Neuronal stem cell (in vitro differentiated cells): ENCODE data around the gene MCOLN2.

ENCODE experiments used
- DNase-seq: peaks from one replicate; pipeline ENCODE4 v3.0.0-alpha.2; 2013; ENCODE audit warnings: low spot score
- H2AFZ ChIP-seq: one replicate; pipeline ENCODE4 v1.6.1; 2013; ENCODE audit warnings: mild to moderate bottlenecking, low read length, inconsistent platforms
- H2AK5ac ChIP-seq: 2 replicates; pipeline ENCODE4 v1.6.1; 2013; ENCODE audit warnings: low read depth, mild to moderate bottlenecking, inconsistent platforms, low read length, moderate library complexity, mixed read lengths
- H2BK120ac ChIP-seq: 2 replicates; pipeline ENCODE4 v1.6.1; 2013; ENCODE audit warnings: low read depth, mild to moderate bottlenecking, inconsistent platforms, low read length, moderate library complexity, mixed read lengths
- H2BK12ac ChIP-seq: one replicate; pipeline ENCODE4 v1.6.1; 2013; ENCODE audit warnings: low read length, inconsistent platforms
- H2BK15ac ChIP-seq: 2 replicates; pipeline ENCODE4 v1.6.1; 2013; ENCODE audit warnings: mild to moderate bottlenecking, low read length, inconsistent platforms, mixed read lengths
- H2BK5ac ChIP-seq: one replicate; pipeline ENCODE4 v1.6.1; 2013; ENCODE audit warnings: inconsistent platforms, mild to moderate bottlenecking, low read length, moderate library complexity
- H3K14ac ChIP-seq: one replicate; pipeline ENCODE4 v1.6.1; 2013; ENCODE audit warnings: low read length, inconsistent platforms
- H3K18ac ChIP-seq: 2 replicates; pipeline ENCODE4 v1.6.1; 2013; ENCODE audit warnings: low read length, inconsistent platforms
- H3K23ac ChIP-seq: 2 replicates; pipeline ENCODE4 v1.6.1; 2013; ENCODE audit warnings: low read depth, mild to moderate bottlenecking, mixed read lengths, low read length, inconsistent platforms; ENCODE audit not compliant: poor library complexity
- H3K27ac ChIP-seq: replicated peaks from 3 replicates; pipeline ENCODE4 v1.5.1; 2013; ENCODE audit warnings: low read length, inconsistent platforms
- H3K27me3 ChIP-seq, 3 experiments: 2 replicates each; pipeline ENCODE4 v1.6.1; 2013; ENCODE audit warnings: low read length in 3 of 3, mild to moderate bottlenecking in 2 of 3, inconsistent platforms in 1 of 3, low read depth in 1 of 3, mixed read lengths in 1 of 3, moderate library complexity in 1 of 3; ENCODE audit not compliant: control insufficient read depth in 3 of 3, insufficient read depth in 3 of 3
- H3K36me3 ChIP-seq, 2 donors: replicated peaks in 1 of 2; 2 replicates each; pipeline ENCODE4 v1.6.1; 2013; ENCODE audit warnings: low read length in 2 of 2; ENCODE audit not compliant: control insufficient read depth in 2 of 2, insufficient read depth in 2 of 2
- H3K4ac ChIP-seq: 2 replicates; pipeline ENCODE4 v1.6.1; 2013; ENCODE audit warnings: inconsistent platforms, mild to moderate bottlenecking, low read length, moderate library complexity
- H3K4me1 ChIP-seq, 2 donors: 1 replicate in 1 of 2; 2 replicates in 1 of 2; pipeline ENCODE4 v1.6.1; 2013; ENCODE audit warnings: low read length in 2 of 2, low read depth in 1 of 2; ENCODE audit not compliant: control insufficient read depth in 2 of 2, insufficient read depth in 1 of 2
- H3K4me2 ChIP-seq: one replicate; pipeline ENCODE4 v1.6.1; 2013; ENCODE audit warnings: mild to moderate bottlenecking, low read length, inconsistent platforms; ENCODE audit not compliant: insufficient read depth, poor library complexity, severe bottlenecking
- H3K4me3 ChIP-seq, 2 donors: 2 replicates each; pipeline ENCODE4 v1.5.1; 2013; ENCODE audit warnings: low read length in 2 of 2, mild to moderate bottlenecking in 2 of 2, inconsistent platforms in 1 of 2, moderate library complexity in 1 of 2
- H3K79me1 ChIP-seq: one replicate; pipeline ENCODE4 v1.6.1; 2013; ENCODE audit warnings: low read depth, mild to moderate bottlenecking, inconsistent platforms, low read length, moderate library complexity
- H3K9ac ChIP-seq: one replicate; pipeline ENCODE4 v1.6.1; 2013; ENCODE audit warnings: mild to moderate bottlenecking, low read depth, low read length, inconsistent platforms; ENCODE audit not compliant: poor library complexity
- H3K9me3 ChIP-seq, 2 donors: replicated peaks in 1 of 2; 2 replicates each; pipeline versions ENCODE3 to v1.6.1; 2013; ENCODE audit warnings: low read length in 2 of 2, mild to moderate bottlenecking in 2 of 2, inconsistent platforms in 1 of 2, low read depth in 1 of 2, mixed read lengths in 1 of 2, moderate library complexity in 1 of 2; ENCODE audit not compliant: control insufficient read depth in 2 of 2, insufficient read depth in 1 of 2
- H4K8ac ChIP-seq: one replicate; pipeline ENCODE4 v1.6.1; 2013; ENCODE audit warnings: low read depth, mild to moderate bottlenecking, inconsistent platforms, low read length, moderate library complexity
- H4K91ac ChIP-seq: one replicate; pipeline ENCODE4 v1.6.1; 2013; ENCODE audit warnings: low read length, low read depth, mild to moderate bottlenecking, inconsistent platforms; ENCODE audit not compliant: poor library complexity
- WGBS, 2 donors: extraction: QIAGEN DNeasy Blood & Tissue Kit; methylation state at CpG; one replicate each; pipeline ENCODE4 v1.1.7; 2013; ENCODE audit warnings: missing lambda C conversion rate in 2 of 2, mixed read lengths in 1 of 2; ENCODE audit not compliant: insufficient read length in 2 of 2, insufficient replicate concordance in 1 of 2; ENCODE audit errors: extremely low coverage in 2 of 2; 5-methylcytosine and 5-hydroxymethylcytosine counted together

The MCOLN2 gene

GRCh38 chr1:84944767-84945486, 52.0 kb downstream of the MCOLN2 start:
- Histone ChIP-seq H3K14ac (no peak overlapping the region), H3K27ac (no peak overlapping the region), H2BK120ac (no peak overlapping the region), H2BK5ac (no peak overlapping the region), H3K4me2 (no peak overlapping the region), H3K4ac (no peak overlapping the region), H3K36me3 (no peaks in the 10 kb centered on the region), H3K79me1 (no peaks in the 10 kb centered on the region), H2AK5ac (no peak overlapping the region), H4K8ac (no peak overlapping the region), H3K27me3 (no peaks in the 10 kb centered on the region), H2BK12ac (no peak overlapping the region), H3K9ac (no peak overlapping the region), H3K4me3 (peak overlapping the region in 1 of 2 donors; percentile 23), H3K23ac (no peak overlapping the region), H2AFZ (peak overlapping the region; percentile 72), H3K4me1 (no peaks in the 10 kb centered on the region), H4K91ac (no peak overlapping the region), H2BK15ac (no peak overlapping the region), H3K9me3 (no peaks in the 10 kb centered on the region), H3K18ac (no peak overlapping the region)
- WGBS, 2 donors = no CpG with 5 or more reads among the region's 6 CpGs
- peak; percentile 87 for DNase-seq

- Histone ChIP-seq H2AFZ (no peak overlapping the region), H3K4ac (no peak overlapping the region), H3K18ac (no peak overlapping the region), H3K9ac (no peak overlapping the region), H2BK5ac (no peak overlapping the region), H2BK120ac (no peak overlapping the region), H3K9me3 (no peaks in the 10 kb centered on the region), H3K27ac (no peak overlapping the region), H2BK12ac (no peak overlapping the region), H3K14ac (no peak overlapping the region), H3K4me3 (no peak overlapping the region), H3K4me2 (no peak overlapping the region), H3K36me3 (no peaks in the 10 kb centered on the region), H3K23ac (no peak overlapping the region), H3K79me1 (no peaks in the 10 kb centered on the region), H4K8ac (no peak overlapping the region), H2BK15ac (no peak overlapping the region), H3K27me3 (peaks cover 0 to 8% (median 0%) of the 10 kb centered on the region in 3 experiments), H3K4me1 (peaks cover 0 to 9% of the 10 kb centered on the region in 2 donors), H2AK5ac (no peak overlapping the region), H4K91ac (no peak overlapping the region)
- WGBS, 2 donors = no CpG with 5 or more reads among the region's 1 CpG
- no peak for DNase-seq
These were observed 55.1 kb downstream of the MCOLN2 start for GRCh38 chr1:84941843-84942242.

- Histone ChIP-seq H3K18ac (no peak overlapping the region), H2BK12ac (no peak overlapping the region), H3K4me2 (no peak overlapping the region), H2BK15ac (no peak overlapping the region), H3K27ac (no peak overlapping the region), H3K14ac (no peak overlapping the region), H3K36me3 (no peaks in the 10 kb centered on the region), H2AK5ac (no peak overlapping the region), H2AFZ (no peak overlapping the region), H3K27me3 (peaks cover 0 to 8% (median 0%) of the 10 kb centered on the region in 3 experiments), H4K91ac (no peak overlapping the region), H4K8ac (no peak overlapping the region), H3K23ac (no peak overlapping the region), H3K9ac (no peak overlapping the region), H2BK120ac (no peak overlapping the region), H3K4me3 (no peak overlapping the region), H3K9me3 (no peaks in the 10 kb centered on the region), H3K79me1 (no peaks in the 10 kb centered on the region), H2BK5ac (no peak overlapping the region), H3K4me1 (peaks cover 0 to 9% of the 10 kb centered on the region in 2 donors), H3K4ac (no peak overlapping the region)
- DNase-seq = no peak
- no CpG with 5 or more reads among the region's 4 CpGs for WGBS, 2 donors
These were observed 56.4 kb downstream of the MCOLN2 start for GRCh38 chr1:84940481-84940880.

- H3K27me3 ChIP-seq = peaks cover 0 to 13% (median 0%) of the 10 kb centered on the region in 3 experiments
- H3K4me3 ChIP-seq = no peak overlapping the region
- no peak overlapping the region for H2BK15ac ChIP-seq
- no peak overlapping the region for H4K8ac ChIP-seq
- H2AK5ac ChIP-seq = no peak overlapping the region
- no peak overlapping the region for H2AFZ ChIP-seq
- H3K18ac ChIP-seq = no peak overlapping the region
- no peak overlapping the region for H4K91ac ChIP-seq
- H3K23ac ChIP-seq = no peak overlapping the region
- no peaks in the 10 kb centered on the region for H3K79me1 ChIP-seq
- no peak overlapping the region for H3K4ac ChIP-seq
- H3K9ac ChIP-seq = no peak overlapping the region
- H3K4me2 ChIP-seq = no peak overlapping the region
- no peak overlapping the region for H3K27ac ChIP-seq
- no peaks in the 10 kb centered on the region for H3K36me3 ChIP-seq
- no peaks in the 10 kb centered on the region for H3K9me3 ChIP-seq
- no peak overlapping the region for H2BK5ac ChIP-seq
- H3K4me1 ChIP-seq = peaks cover 0 to 9% of the 10 kb centered on the region in 2 donors
- H3K14ac ChIP-seq = no peak overlapping the region
- WGBS, 2 donors = no CpG with 5 or more reads among the region's 11 CpGs
- no peak for DNase-seq
- no peak overlapping the region for H2BK120ac ChIP-seq
- no peak overlapping the region for H2BK12ac ChIP-seq
These were observed 57.2 kb downstream of the MCOLN2 start for GRCh38 chr1:84939761-84940160.
